Left lung (tissue), 10 donors: ENCODE results near the gene ZNF76. TPM values are rescaled to one million over a fixed set of nuclear protein-coding genes. Genes with fewer than 3 reads are reported as not detected.
A peak's percentile ranks its signal among the peaks of the same experiment; 100 is the strongest.

Source experiments
- ATAC-seq: fragments of 200-7000 bp; cut with Tn5 transposase; one replicate; pipeline ENCODE4 v1.9.1; 2020; ENCODE audit warnings: moderate library complexity
- DNase-seq, 4 donors: peaks; one replicate each; pipeline ENCODE4 v3.0.0-alpha.2; 2013 to 2020
- H3K27ac ChIP-seq, 2 donors: fragments of 200-600 bp; sonication (generic) in 1 of 2; one replicate each; pipeline versions ENCODE4 v1.5.0 to v1.8.0; 2020 to 2021
- H3K27me3 ChIP-seq, 2 donors: fragments of 200-600 bp; sonication (generic) in 1 of 2; one replicate each; pipeline versions ENCODE4 v1.5.0 to v1.8.0; 2020 to 2021
- H3K36me3 ChIP-seq, 2 donors: fragments of 200-600 bp; sonication (generic) in 1 of 2; one replicate each; pipeline versions ENCODE4 v1.5.0 to v1.8.0; 2020 to 2021
- H3K4me1 ChIP-seq, 2 donors: fragments of 200-600 bp; one replicate each; pipeline ENCODE4 v1.8.0; 2021
- H3K4me3 ChIP-seq, 2 donors: fragments of 200-600 bp; sonication (generic) in 1 of 2; one replicate each; pipeline versions ENCODE4 v1.5.0 to v1.8.0; 2020 to 2021; ENCODE audit warnings: mild to moderate bottlenecking in 1 of 2
- H3K9me3 ChIP-seq, 2 donors: fragments of 200-600 bp; sonication (generic) in 1 of 2; one replicate each; pipeline versions ENCODE4 v1.5.0 to v1.8.0; 2020 to 2021
- intact Hi-C, 2 donors: fragments of 100-400 bp; cut with DNase I; formaldehyde crosslinking; loops; one replicate each; pipeline versions ENCODE4 v1.11.2 to v1.14.2; 2022
- polyA plus RNA-seq, 6 donors: library from polyadenylated mRNA; unstranded; fragments of 120-200 nt; gene quantifications; one replicate each; pipeline ENCODE4 v1.2.1, GENCODE V29; 2013; ENCODE audit not compliant: insufficient read length in 6 of 6
- total RNA-seq, 2 donors: library from RNA; stranded (reverse); fragmentation: NEBNext Ultra II Directional; extraction: Animal tissue kit (Norgen Biotek cat#: 25700); gene quantifications; one replicate each; pipeline ENCODE4 v1.2.1, GENCODE V29; 2021
- TF ChIP-seq, protein P1 (sequence below), 2 donors: fragments of 200-600 bp; sonication (generic) in 1 of 2; IDR thresholded peaks; one replicate each; pipeline versions ENCODE4 v1.5.0 to v1.8.0; 2021; ENCODE audit warnings: antibody characterized with exemption in 2 of 2
- donor health status: DM: no; HTN: yes; CAD: no.
- donor health status: DM: no; HTN: no; CAD: no.

ZNF76 gene
- total and polyA plus RNA-seq, 8 donors: 28.3 to 44.4 (median 41.0) TPM

DNA sequence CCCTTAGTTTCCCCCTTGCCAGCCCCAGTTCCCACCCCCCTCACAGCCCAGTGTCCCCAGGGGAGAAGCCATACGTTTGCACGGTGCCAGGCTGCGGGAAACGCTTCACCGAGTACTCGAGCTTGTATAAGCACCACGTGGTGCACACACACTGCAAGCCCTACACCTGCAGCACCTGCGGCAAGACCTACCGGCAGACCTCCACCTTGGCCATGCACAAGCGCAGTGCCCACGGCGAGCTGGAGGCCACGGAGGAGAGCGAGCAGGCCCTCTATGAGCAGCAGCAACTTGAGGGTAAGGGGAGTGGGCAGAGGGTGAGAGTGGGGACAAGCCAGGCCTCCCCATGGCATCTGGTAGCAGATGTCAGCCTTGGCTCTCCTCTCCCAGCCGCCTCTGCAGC lies 33.0 kb downstream of the ZNF76 start:
- H3K9me3 ChIP-seq: no peaks in the 10 kb centered on the region
- no peak overlapping the region for H3K4me3 ChIP-seq
- intact Hi-C loops: no loop called here
- H3K27me3 ChIP-seq: no peaks in the 10 kb centered on the region
- TF ChIP-seq, protein P1, sequence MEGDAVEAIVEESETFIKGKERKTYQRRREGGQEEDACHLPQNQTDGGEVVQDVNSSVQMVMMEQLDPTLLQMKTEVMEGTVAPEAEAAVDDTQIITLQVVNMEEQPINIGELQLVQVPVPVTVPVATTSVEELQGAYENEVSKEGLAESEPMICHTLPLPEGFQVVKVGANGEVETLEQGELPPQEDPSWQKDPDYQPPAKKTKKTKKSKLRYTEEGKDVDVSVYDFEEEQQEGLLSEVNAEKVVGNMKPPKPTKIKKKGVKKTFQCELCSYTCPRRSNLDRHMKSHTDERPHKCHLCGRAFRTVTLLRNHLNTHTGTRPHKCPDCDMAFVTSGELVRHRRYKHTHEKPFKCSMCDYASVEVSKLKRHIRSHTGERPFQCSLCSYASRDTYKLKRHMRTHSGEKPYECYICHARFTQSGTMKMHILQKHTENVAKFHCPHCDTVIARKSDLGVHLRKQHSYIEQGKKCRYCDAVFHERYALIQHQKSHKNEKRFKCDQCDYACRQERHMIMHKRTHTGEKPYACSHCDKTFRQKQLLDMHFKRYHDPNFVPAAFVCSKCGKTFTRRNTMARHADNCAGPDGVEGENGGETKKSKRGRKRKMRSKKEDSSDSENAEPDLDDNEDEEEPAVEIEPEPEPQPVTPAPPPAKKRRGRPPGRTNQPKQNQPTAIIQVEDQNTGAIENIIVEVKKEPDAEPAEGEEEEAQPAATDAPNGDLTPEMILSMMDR (IDR thresholded peaks at IDR 0.05): no peak
- DNase-seq: no peak
- H3K36me3 ChIP-seq: peaks cover 0 to 90% of the 10 kb centered on the region in 2 donors
- ATAC-seq: no peak
- H3K4me1 ChIP-seq: peaks cover 0 to 12% of the 10 kb centered on the region in 2 donors
- H3K27ac ChIP-seq: no peak overlapping the region

GRCh38 chr6:35293681-35294080 lies 34.1 kb downstream of the ZNF76 start:
- H3K36me3 ChIP-seq: peaks cover 0 to 78% of the 10 kb centered on the region in 2 donors
- H3K4me1 ChIP-seq: peaks cover 3 to 23% of the 10 kb centered on the region in 2 donors
- DNase-seq (no peak), ATAC-seq (no peak)
- no peak overlapping the region for H3K27ac ChIP-seq
- TF ChIP-seq, protein P1 (IDR thresholded peaks at IDR 0.05): no peak
- no peaks in the 10 kb centered on the region for H3K27me3 ChIP-seq
- intact Hi-C loops: no loop called here
- H3K4me3 ChIP-seq: no peak overlapping the region
- no peaks in the 10 kb centered on the region for H3K9me3 ChIP-seq

GRCh38 chr6:35294308-35294945 lies 34.9 kb downstream of the ZNF76 start:
- H3K36me3 ChIP-seq: peaks cover 0 to 71% of the 10 kb centered on the region in 2 donors
- ATAC-seq (peak; percentile 54), DNase-seq (peak in 1 of 4 donors; percentile 49)
- TF ChIP-seq, protein P1 (IDR thresholded peaks at IDR 0.05): peak; percentile 59 to 65
- H3K27me3 ChIP-seq: no peaks in the 10 kb centered on the region
- H3K27ac ChIP-seq: no peak overlapping the region
- intact Hi-C loops: no loop called here
- no peaks in the 10 kb centered on the region for H3K9me3 ChIP-seq
- H3K4me3 ChIP-seq: no peak overlapping the region
- peaks cover 3 to 31% of the 10 kb centered on the region in 2 donors for H3K4me1 ChIP-seq

- Histone ChIP-seq H3K27me3 (no peaks in the 10 kb centered on the region), H3K36me3 (peaks cover 0 to 65% of the 10 kb centered on the region in 2 donors), H3K4me1 (peaks cover 3 to 37% of the 10 kb centered on the region in 2 donors), H3K4me3 (no peak overlapping the region), H3K9me3 (no peaks in the 10 kb centered on the region), H3K27ac (no peak overlapping the region)
- DNase-seq (no peak), ATAC-seq (no peak)
- TF ChIP-seq, protein P1 (IDR thresholded peaks at IDR 0.05): no peak
- intact Hi-C loops: no loop called here
Measured at GRCh38 chr6:35295036-35295435, 35.5 kb downstream of the ZNF76 start.

DNA sequence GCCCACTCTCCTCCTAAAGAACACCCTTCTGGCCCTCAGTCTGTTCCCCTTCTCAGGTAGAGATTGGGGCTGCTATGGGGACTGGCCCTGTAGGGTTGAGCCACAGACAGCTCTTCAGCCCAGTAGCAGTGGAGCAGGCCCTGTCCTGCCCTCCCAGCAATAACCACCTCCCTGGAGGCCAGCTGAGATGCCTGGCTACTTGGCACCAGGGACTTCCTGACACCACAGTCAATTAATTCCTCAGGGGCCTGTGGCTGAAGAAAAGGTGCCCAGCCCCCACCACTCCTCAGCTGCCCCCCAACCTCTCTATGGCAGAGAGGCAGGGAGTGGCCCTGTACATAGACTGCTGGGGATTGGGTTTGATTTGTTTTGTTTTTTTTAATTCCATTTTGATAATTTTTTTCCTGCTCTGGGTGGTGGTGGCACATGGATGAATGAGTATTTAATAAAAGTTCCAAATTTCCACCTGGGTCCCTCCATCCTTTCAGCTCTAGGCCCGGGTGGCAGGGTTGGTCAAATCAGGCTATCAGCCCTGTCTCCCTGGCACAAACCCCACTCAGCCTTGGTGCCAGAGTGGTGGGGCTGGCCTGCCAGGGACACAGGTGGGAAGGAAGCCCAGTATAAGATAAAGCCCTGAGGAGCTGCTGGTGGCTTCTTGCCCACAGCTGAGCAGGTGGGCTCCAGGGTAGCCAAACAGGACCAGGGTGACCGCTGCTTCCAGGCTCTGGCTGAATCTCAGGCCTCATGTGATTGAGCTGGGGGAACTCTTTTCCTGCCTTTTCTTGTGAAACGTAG lies 36.2 kb downstream of the ZNF76 start:
- Histone ChIP-seq H3K9me3 (no peaks in the 10 kb centered on the region), H3K36me3 (peaks cover 0 to 58% of the 10 kb centered on the region in 2 donors), H3K4me1 (peaks cover 3 to 44% of the 10 kb centered on the region in 2 donors), H3K27ac (no peak overlapping the region), H3K27me3 (no peaks in the 10 kb centered on the region), H3K4me3 (no peak overlapping the region)
- DNase-seq (no peak), ATAC-seq (no peak)
- intact Hi-C loops: no loop called here
- TF ChIP-seq, protein P1 (IDR thresholded peaks at IDR 0.05): no peak
